A549 (cell line): ENCODE data around the gene MSX2.

Source experiments
- EP300 ChIP-seq, 2 experiments: fragments of >200 bp; sonication (Bioruptor Twin); formaldehyde crosslinking; IDR thresholded peaks; 2 replicates in 1 of 2; 3 replicates in 1 of 2; pipeline ENCODE4 v1.6.1; 2016 to 2017
- RNF2 ChIP-seq: fragments of 200-600 bp; sonication (generic); IDR thresholded peaks from 2 replicates; pipeline ENCODE4 v1.6.1; 2016; ENCODE audit warnings: low read depth, mild to moderate bottlenecking, antibody characterized with exemption, moderate library complexity, borderline replicate concordance
- SMC3 ChIP-seq: fragments of >200 bp; sonication (Bioruptor Twin); formaldehyde crosslinking; IDR thresholded peaks from 3 replicates; pipeline ENCODE4 v1.6.1; 2018; ENCODE audit warnings: inconsistent platforms
- TF ChIP-seq, protein P1 (sequence below): fragments of >200 bp; sonication (Bioruptor Twin); formaldehyde crosslinking; IDR thresholded peaks from 3 replicates; pipeline ENCODE4 v1.5.1; 2016

DNA sequence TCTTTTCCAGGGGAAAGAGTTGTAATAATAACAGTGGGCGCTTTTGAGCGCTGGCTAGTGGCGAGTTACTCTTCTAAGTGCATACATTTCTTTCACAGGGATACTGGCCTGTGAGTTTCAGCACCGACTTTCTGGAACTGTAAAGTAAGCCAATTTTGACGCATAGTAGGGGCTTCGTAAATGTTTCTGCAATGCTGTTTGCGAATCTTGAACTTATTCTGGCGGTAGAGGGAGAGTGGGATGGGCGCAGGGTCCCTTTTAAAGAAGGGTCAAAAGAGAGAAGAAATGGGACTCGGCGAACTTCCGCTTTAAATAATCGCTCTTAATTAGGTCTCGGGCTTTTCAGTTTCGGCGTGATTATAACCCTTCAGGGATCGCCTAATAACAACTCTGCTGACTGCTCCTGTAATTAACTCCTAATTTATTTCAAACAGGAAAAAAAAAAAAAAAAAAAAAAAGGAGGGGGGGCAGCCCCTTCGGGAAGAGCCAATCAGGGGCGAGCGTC, 351 bp upstream of the MSX2 start:
- TF ChIP-seq SMC3 (0 out of 3 replicates have a peak, but pooled peaks have one; percentile 16), RNF2 (no peak), EP300 (IDR thresholded peaks at IDR 0.05) (no peak)
- TF ChIP-seq, protein P1, sequence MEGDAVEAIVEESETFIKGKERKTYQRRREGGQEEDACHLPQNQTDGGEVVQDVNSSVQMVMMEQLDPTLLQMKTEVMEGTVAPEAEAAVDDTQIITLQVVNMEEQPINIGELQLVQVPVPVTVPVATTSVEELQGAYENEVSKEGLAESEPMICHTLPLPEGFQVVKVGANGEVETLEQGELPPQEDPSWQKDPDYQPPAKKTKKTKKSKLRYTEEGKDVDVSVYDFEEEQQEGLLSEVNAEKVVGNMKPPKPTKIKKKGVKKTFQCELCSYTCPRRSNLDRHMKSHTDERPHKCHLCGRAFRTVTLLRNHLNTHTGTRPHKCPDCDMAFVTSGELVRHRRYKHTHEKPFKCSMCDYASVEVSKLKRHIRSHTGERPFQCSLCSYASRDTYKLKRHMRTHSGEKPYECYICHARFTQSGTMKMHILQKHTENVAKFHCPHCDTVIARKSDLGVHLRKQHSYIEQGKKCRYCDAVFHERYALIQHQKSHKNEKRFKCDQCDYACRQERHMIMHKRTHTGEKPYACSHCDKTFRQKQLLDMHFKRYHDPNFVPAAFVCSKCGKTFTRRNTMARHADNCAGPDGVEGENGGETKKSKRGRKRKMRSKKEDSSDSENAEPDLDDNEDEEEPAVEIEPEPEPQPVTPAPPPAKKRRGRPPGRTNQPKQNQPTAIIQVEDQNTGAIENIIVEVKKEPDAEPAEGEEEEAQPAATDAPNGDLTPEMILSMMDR: no peak
